RWPE2 (cell line): ENCODE measurements around the gene GJD3.

Experiments
- ATAC-seq: fragments of 200-7000 bp; cut with Tn5 transposase; 3 replicates; pipeline ENCODE4 v1.9.1; 2021; ENCODE audit warnings: low read depth
- DNase-seq: peaks from one replicate; pipeline ENCODE4 v3.0.0-alpha.2; 2020; ENCODE audit warnings: low spot score
- H3K27ac ChIP-seq: fragments of 450-650 bp; 2 replicates; pipeline ENCODE4 v1.5.1; 2017; ENCODE audit warnings: mild to moderate bottlenecking; ENCODE audit not compliant: poor library complexity, severe bottlenecking
- H3K27me3 ChIP-seq: fragments of 250-450 bp; sonication (Bioruptor Pico); 2 replicates; pipeline ENCODE4 v1.5.1; 2021; ENCODE audit warnings: mild to moderate bottlenecking, moderate library complexity; ENCODE audit not compliant: insufficient read depth, poor library complexity, severe bottlenecking
- H3K36me3 ChIP-seq: fragments of 250-450 bp; sonication (Bioruptor Pico); 2 replicates; pipeline ENCODE4 v1.5.1; 2020; ENCODE audit warnings: low read depth, mild to moderate bottlenecking, moderate library complexity
- H3K4me1 ChIP-seq: fragments of 250-450 bp; sonication (Bioruptor Pico); 2 replicates; pipeline ENCODE4 v1.5.1; 2021; ENCODE audit warnings: mild to moderate bottlenecking, moderate library complexity; ENCODE audit not compliant: insufficient read depth, poor library complexity, severe bottlenecking
- H3K4me3 ChIP-seq: fragments of 250-450 bp; sonication (Bioruptor Pico); 2 replicates; pipeline ENCODE4 v1.5.1; 2021; ENCODE audit warnings: mild to moderate bottlenecking, moderate library complexity; ENCODE audit not compliant: severe bottlenecking
- H3K9me3 ChIP-seq: fragments of 250-450 bp; sonication (Bioruptor Pico); 2 replicates; pipeline ENCODE4 v1.5.1; 2021; ENCODE audit warnings: mild to moderate bottlenecking, moderate library complexity; ENCODE audit not compliant: severe bottlenecking
- CTCF ChIP-seq: fragments of 450-650 bp; IDR thresholded peaks from one replicate; pipeline ENCODE4 v1.5.1; 2017; ENCODE audit warnings: mild to moderate bottlenecking, moderate library complexity; ENCODE audit not compliant: poor library complexity, severe bottlenecking

GJD3 gene

GRCh38 chr17:40350689-40351358 is 13.7 kb downstream of the GJD3 start:
- no peaks in the 10 kb centered on the region for H3K27me3 ChIP-seq
- ATAC-seq (no peak), DNase-seq (no peak)
- H3K27ac ChIP-seq: peak overlapping the region; percentile 88
- no peaks in the 10 kb centered on the region for H3K9me3 ChIP-seq
- H3K36me3 ChIP-seq: peaks cover 70% of the 10 kb centered on the region
- no peak overlapping the region for H3K4me3 ChIP-seq
- peaks cover 44% of the 10 kb centered on the region for H3K4me1 ChIP-seq
- TF ChIP-seq CTCF: no peak

DNA sequence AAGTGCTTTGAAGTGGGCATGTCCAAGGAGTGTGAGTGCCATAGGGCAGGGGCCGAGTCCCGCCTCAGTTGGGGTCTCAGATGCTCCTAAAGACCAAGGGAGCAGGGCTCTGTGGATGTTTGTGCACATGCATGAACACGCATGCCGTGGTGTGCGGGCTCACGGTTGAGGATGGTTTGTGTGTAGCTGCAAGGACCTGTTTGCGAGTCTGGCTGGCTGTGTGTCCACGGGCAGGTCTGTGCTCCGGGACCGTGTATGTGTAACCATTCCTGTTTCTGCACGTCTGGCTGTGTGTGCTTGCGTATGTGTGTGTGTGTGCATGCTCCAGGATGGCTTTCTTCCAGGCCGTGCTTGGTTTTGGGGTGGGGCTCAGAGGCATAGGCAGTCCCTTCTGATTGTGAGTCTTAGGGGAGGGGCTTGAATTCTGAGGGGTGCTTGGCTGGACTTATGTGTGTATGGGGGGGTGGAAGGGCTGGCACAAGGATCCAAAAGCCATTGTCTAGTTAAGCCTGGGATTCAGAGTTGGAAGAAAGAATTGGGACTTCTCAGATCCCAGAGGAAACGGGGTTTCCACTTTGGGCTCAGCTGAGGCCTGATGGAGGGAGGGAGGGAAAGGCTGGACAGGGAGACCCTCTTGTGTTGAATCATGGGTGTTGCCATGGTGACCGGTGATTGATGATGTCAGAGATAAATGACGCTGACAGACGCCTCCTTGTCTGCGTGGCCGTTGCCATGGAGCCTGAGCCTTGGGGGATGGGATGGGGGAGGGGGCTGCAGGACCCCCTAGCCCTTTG is 14.4 kb downstream of the GJD3 start:
- ATAC-seq: no peak
- H3K9me3 ChIP-seq: no peaks in the 10 kb centered on the region
- H3K27ac ChIP-seq: peak overlapping the region; percentile 88
- DNase-seq: no peak
- H3K4me1 ChIP-seq: peaks cover 51% of the 10 kb centered on the region
- peaks cover 62% of the 10 kb centered on the region for H3K36me3 ChIP-seq
- TF ChIP-seq CTCF: no peak
- H3K27me3 ChIP-seq: no peaks in the 10 kb centered on the region
- H3K4me3 ChIP-seq: no peak overlapping the region

GRCh38 chr17:40349477-40349894 is 15.1 kb downstream of the GJD3 start:
- H3K4me1 ChIP-seq: peaks cover 57% of the 10 kb centered on the region
- peak; percentile 91 for DNase-seq
- H3K4me3 ChIP-seq: no peak overlapping the region
- peak; percentile 62 for TF ChIP-seq CTCF
- no peaks in the 10 kb centered on the region for H3K27me3 ChIP-seq
- peak overlapping the region; percentile 88 for H3K27ac ChIP-seq
- ATAC-seq: peak; percentile 82
- H3K9me3 ChIP-seq: no peaks in the 10 kb centered on the region
- H3K36me3 ChIP-seq: peaks cover 57% of the 10 kb centered on the region

- DNase-seq (no peak), ATAC-seq (peak; percentile 4; the same call in 2 of the 3 replicates)
- peaks cover 64% of the 10 kb centered on the region for H3K4me1 ChIP-seq
Observed at GRCh38 chr17:40348562-40349476, 15.7 kb downstream of the GJD3 start.

More at GRCh38 chr17:40348562-40349476, 15.7 kb downstream of the GJD3 start:
- H3K27ac ChIP-seq: peak overlapping the region; percentile 88
- TF ChIP-seq CTCF: no peak
- no peaks in the 10 kb centered on the region for H3K27me3 ChIP-seq
- H3K4me3 ChIP-seq: no peak overlapping the region
- no peaks in the 10 kb centered on the region for H3K9me3 ChIP-seq
- peaks cover 53% of the 10 kb centered on the region for H3K36me3 ChIP-seq
